Mesenteric fat pad (tissue), 1 donor: ENCODE data around the gene ADGRG3. TPM values are rescaled to one million over a fixed set of nuclear protein-coding genes. Genes with fewer than 3 reads are reported as not detected.

ENCODE experiments used
- DNase-seq: peaks from one replicate; pipeline ENCODE4 v3.0.0-alpha.2; 2020; ENCODE audit warnings: low spot score
- total RNA-seq: library from RNA; stranded (reverse); fragmentation: NEBNext Ultra II Directional; extraction: Animal tissue kit (Norgen Biotek cat#: 25700); gene quantifications from one replicate; pipeline ENCODE4 v1.2.1, GENCODE V29; 2021
- donor health status: DM: yes; HTN: yes; CAD: no.

ADGRG3 gene
- total RNA-seq, 1 donor from 2014 or later, result 13.3 TPM

DNA sequence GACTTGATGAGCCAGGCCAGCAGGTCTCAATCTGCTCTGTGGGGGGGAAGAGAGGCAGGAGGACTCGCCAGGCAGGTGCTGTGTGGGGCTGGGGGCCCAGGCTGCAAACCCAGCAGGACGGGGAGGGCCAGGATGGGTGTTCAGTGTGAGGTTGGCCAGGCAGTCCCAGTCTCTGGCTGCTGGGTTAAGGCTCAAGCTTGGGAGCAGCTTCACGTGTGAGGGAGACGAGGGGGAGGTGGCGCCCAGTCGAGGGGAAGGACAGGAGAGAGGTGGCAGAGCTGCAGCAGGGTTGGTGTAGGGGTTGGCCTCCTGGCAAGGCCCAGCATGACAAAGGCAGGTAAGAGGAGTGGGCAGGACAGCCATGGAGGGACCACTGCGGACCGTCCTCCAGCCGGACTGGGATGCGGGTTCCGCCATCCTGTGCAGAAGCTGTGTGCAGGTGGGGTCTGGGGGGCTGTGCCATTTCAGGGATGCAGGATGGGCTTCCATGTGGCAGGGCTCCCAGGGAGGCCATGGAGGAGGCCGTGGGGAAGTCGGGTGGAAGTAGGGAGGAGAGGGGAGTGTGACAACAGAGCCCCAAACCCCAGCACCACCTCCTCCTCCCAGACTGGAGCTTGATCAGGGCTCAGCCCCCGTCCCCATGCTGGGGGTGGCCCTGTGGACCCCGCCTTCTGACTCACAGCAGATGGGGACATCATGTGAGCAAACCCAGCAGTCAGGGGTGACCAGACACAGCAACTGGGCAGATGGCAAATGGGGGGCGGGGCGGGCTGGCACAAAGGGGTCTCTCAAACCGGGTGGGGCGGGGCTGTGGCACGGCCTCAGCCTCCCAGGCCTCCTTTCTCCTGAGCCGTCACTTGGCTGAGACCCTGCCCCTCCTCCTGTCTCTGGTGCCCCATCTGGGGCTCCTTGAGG is 36.9 kb upstream of the ADGRG3 start:
- no peak for DNase-seq

GRCh38 chr16:57632568-57632967 is 35.5 kb upstream of the ADGRG3 start:
- no peak for DNase-seq

- no peak for DNase-seq
Measured at GRCh38 chr16:57633383-57634064, 34.6 kb upstream of the ADGRG3 start.

- DNase-seq, result no peak
Measured at GRCh38 chr16:57634171-57634570, 33.9 kb upstream of the ADGRG3 start.

DNA sequence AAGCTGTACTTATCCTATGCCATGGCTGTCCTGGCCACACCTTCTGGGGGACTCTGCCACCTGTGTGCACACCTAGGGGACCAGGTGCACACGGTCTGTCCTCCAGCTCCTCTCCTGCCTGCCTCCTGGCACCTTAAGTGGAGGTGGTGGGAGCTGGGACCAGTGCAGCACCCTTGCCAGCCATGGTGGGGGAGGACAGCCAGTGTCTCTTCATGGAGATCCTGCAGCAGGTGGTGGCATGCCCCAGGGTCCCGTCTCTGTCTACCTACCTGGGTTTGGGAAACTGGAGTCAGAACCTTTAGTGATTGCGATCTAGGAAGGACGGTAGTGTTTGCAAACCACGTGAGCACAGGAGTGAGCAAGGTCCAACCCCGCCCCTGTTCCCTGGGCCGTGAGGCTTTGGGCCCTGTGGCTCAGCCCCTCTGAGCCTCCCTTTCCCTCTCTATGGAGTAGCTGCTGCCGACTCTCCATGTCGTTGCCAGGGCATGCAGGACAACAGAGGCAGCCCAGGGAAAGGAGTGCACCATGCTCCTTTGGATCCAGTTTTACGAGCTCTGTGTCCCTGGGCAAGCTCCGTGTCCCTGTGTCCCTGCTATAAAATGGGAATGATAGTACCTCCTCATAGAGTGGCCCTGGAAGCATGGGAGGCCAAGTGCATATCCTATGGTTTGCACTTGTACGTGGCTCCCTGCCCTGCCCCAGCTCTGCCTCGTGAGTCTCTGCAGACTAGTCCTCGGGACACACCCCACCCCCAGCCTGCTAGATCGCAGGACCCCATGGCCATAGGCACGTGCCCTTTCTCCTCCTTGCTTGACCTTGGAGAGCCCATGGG is 32.6 kb upstream of the ADGRG3 start:
- DNase-seq, result no peak

DNA sequence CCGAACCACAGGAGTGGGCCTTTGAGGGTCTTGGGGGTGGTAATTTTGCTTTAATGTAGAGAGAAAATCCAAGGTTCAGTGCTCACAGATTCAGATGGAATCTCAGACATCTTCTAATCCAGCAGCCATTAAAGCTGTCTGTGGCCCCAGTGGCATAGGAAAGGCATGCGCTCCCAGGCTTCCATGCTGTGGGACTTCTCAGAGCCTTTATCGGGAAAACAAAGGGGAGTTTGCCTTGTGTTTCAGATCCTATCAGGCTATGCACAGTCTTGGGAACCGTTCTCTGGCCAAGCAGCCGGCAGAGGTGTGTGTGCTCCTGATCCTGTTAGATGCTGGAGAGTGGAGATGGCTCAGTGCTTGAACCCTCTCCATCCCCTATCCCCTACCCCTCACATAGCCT is 31.9 kb upstream of the ADGRG3 start:
- DNase-seq, result no peak

DNA sequence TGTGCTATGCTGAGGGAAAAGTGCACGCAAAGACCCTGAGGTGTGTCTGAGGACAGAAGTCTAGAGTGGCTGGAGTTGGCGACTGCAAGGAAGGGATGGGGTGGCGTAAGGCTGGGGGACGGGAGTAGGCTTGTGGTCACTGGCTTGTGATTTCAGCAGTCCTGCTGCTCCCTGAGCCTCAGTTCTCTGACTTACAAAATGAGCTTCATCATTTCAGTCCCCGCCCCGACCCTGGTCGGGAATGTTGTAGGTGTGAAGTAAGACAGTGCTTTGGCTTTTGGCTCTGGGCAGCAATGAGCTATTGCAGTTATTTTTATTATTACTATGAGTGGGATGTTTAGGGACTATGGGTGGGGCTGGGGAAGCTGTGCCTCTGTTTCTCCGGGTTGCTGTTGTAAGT is 31.1 kb upstream of the ADGRG3 start:
- DNase-seq, result no peak

DNA sequence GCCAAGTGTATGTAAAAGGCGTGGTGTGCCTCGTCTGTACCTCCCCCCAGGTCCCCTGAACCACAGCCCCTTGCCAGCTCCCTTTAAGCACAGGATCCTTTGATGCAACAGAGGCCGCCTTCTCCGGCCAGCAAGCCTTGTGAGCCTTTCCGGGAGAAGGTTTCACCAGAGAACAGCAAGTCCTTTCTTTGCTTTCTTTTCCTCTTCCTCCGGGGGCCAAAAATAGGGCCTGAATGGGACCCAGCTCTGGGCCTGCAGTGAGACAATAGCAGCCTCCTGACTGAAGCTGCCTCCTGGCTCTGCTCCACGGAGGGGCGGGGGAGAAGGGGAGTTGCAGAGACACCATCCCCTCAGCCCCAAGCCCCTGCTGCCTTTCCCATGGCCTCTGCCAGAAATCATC is 30.7 kb upstream of the ADGRG3 start:
- no peak for DNase-seq

GRCh38 chr16:57637965-57638364 is 30.1 kb upstream of the ADGRG3 start:
- DNase-seq, result no peak

GRCh38 chr16:57638381-57638780 is 29.7 kb upstream of the ADGRG3 start:
- no peak for DNase-seq

- DNase-seq, result no peak
Measured at GRCh38 chr16:57639172-57639887, 28.8 kb upstream of the ADGRG3 start.

DNA sequence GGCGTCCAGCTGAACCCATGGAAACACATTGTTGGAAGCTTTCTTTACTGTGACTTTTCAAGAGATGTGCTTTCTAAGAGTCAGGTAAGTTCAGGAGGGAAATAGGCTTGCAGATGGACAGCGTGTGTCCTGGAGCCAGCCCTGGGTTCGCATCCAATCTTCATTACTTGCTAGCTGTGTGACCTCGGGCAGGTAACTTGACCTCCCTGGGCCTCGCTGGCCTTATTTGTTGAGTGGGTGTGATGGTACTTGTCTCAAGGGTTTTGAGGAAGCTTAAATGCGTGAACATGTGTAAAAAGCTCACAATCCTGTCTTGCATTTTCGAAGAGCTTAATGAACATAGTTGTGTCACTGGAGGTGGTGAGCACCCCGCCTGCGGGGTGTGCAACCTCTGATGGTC is 27.9 kb upstream of the ADGRG3 start:
- no peak for DNase-seq

DNA sequence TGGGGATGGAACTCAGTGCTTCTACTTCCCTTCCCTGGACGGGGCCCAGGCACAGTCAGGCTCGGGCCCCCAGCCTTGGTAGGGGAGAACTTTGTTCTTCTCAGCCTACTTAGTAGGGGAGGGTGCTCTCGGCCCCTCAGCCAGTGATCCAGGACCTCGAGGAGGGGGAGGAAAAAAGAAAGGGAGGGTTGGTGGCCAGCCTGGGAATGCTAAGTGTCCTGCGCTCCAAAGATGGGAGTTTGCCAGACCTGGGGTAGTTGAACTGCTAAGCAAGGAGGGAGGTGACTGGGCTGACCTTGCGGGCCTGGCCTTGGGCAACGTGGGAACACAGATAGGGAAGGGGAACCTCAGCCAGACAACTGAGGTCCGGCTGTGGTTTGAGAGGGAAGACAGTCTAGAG is 27.5 kb upstream of the ADGRG3 start:
- no peak for DNase-seq

GRCh38 chr16:57642160-57643135 is 25.7 kb upstream of the ADGRG3 start:
- DNase-seq, result no peak

DNA sequence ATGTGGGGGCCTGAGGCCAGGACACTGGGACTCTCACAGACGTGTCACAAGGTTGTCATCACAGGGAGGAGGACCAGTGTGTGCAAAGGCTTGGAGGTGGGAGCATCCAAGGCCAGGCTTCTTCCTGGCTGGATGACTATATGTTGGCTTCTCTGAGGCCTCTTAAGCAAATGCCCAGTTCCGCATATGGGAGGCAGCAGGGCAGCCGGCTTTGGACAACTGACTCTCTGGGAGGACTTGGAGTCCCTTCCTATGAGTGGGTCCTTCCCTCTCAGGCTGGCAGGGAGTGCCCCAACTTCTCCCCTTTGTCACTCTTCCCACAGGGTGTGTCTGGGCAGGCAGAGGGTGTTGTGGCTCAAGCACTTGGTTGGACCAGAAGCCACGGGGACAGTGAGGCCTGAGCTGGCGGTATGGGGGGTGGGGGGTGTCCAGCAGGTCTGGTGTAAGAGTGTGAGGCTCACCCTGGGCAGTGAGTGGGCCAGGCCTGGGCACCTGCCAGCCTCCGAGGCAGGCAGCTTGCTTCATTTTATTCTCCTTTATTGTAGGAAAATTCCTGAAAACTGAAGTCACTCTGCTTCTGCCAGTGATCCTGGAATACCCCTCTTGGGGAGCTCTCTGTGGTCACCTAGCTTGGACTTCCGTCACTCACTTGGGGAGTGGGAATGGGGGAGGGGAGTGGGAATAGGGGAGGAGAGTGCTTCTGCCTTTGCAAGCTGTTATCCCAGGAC is 24.8 kb upstream of the ADGRG3 start:
- DNase-seq, result no peak

DNA sequence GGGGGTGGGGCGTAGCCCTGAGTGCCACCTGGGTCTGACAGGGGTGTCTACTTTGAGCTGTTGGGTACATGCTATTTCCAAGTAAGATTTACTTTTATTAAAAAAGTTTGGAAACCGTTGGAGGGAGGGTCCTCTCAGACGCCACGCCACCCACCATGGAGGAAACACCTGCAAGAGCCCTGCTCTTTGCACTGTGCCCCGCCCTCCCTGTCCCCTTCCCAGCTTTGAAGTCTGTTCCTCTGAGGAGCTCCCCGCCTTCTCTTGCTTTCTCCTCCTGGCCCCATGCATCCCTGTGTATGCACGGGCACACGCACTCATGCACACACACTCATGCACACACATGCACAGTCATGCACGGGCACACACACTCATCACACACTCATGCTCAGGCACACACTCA is 24.2 kb upstream of the ADGRG3 start:
- DNase-seq, result no peak

- DNase-seq, result no peak
Measured at GRCh38 chr16:57644383-57645014, 23.6 kb upstream of the ADGRG3 start.

DNA sequence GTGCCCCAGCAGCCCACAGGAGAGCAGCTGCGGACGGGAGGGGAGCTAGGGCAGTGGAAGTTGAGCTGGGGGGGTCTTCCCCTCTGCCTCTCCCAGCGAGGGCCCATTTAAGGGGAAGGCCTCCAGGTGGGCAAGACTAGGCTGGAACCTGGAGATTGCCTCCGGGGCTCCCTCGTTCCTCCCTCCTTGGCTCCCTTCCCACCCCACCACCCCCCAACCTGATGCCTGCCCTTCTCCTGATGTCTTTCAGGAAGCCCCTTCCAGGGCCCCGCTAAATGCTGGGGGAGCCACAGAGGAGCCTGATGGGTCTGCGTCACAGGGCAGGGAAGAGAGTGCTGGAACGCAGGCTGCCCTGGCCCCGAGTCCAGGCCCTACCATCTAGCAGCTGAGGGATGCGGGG is 22.9 kb upstream of the ADGRG3 start:
- no peak for DNase-seq
